Endothelial cell of umbilical vein (primary cell): ENCODE measurements around the gene TM9SF4. TPM values are rescaled to one million over a fixed set of nuclear protein-coding genes. Genes with fewer than 3 reads are reported as not detected.

Experiments used
- BruUV-seq: library from RNA; stranded (reverse); fragments of 400-500 nt; replicated peaks from 2 replicates; lab custom pipeline; 2021; lab: Mats Ljungman, UMichigan
- CTCF ChIA-PET: fragments of 300-600, 350-600 bp; sonication (Branson Sonifier 250); formaldehyde crosslinking; loops from one replicate; lab custom pipeline; 2021; ENCODE audit warnings: antibody characterized with exemption, inconsistent platforms; lab: Charles Lee
- POLR2A ChIA-PET: fragments of 300-600, 350-600 bp; sonication (Branson Sonifier 250); formaldehyde crosslinking; loops from one replicate; lab custom pipeline; 2021; ENCODE audit warnings: antibody characterized with exemption, inconsistent platforms; lab: Charles Lee
- DNase-seq: peaks from one replicate; pipeline ENCODE4 v3.0.0-alpha.2; 2011; ENCODE audit warnings: low read depth, low spot score
- FAIRE-seq: peaks from 2 replicates; lab custom pipeline; 2011; peaks lifted over from hg19 to GRCh38; lab: Jason Lieb, UNC
- H2AFZ ChIP-seq: 2 replicates; pipeline ENCODE4 v1.6.0; 2012; ENCODE audit warnings: low read depth, low read length, control low read depth, inconsistent platforms
- H3K27ac ChIP-seq: 2 replicates; pipeline ENCODE4 v1.5.1; 2011; ENCODE audit warnings: low read depth, mild to moderate bottlenecking, control low read depth, low read length, moderate library complexity; ENCODE audit not compliant: insufficient read depth
- H3K27me3 ChIP-seq, 2 experiments: 2 replicates each; pipeline versions ENCODE4 v1.6.0 to v1.6.1; 2011; ENCODE audit warnings: low read length in 2 of 2, mixed read lengths in 1 of 2; ENCODE audit not compliant: control insufficient read depth in 2 of 2, insufficient read depth in 2 of 2
- H3K36me3 ChIP-seq, 2 experiments: 2 replicates in 1 of 2; 3 replicates in 1 of 2; pipeline ENCODE4 v1.5.1; 2011; ENCODE audit warnings: low read length in 2 of 2, mild to moderate bottlenecking in 1 of 2, moderate library complexity in 1 of 2; ENCODE audit not compliant: control insufficient read depth in 2 of 2, insufficient read depth in 2 of 2; ENCODE audit errors: extremely low read depth in 1 of 2
- H3K4me1 ChIP-seq: 3 replicates; pipeline ENCODE4 v1.5.1; 2011; ENCODE audit warnings: mild to moderate bottlenecking, low read length; ENCODE audit not compliant: control insufficient read depth, insufficient read depth; ENCODE audit errors: extremely low read depth
- H3K4me2 ChIP-seq: 2 replicates; pipeline ENCODE4 v1.6.1; 2011; ENCODE audit warnings: low read length, control low read depth, mixed read lengths; ENCODE audit not compliant: insufficient read depth
- H3K4me3 ChIP-seq, 3 experiments: fragments of 200-600 bp in 1 of 3; sonication (generic), shearing (Covaris generic) in 1 of 3; replicated peaks in 1 of 3; 2 replicates each; pipeline ENCODE4 v1.5.1; 2011 to 2016; ENCODE audit warnings: control low read depth in 3 of 3, low read length in 3 of 3, mild to moderate bottlenecking in 2 of 3, inconsistent platforms in 1 of 3, low read depth in 1 of 3, moderate library complexity in 1 of 3; ENCODE audit not compliant: insufficient read depth in 1 of 3
- H3K79me2 ChIP-seq: 2 replicates; pipeline ENCODE4 v1.6.0; 2012; ENCODE audit warnings: low read length, inconsistent platforms; ENCODE audit not compliant: control insufficient read depth, insufficient read depth
- H3K9ac ChIP-seq: replicated peaks from 2 replicates; pipeline ENCODE3; 2011; ENCODE audit warnings: low read length, control low read depth; ENCODE audit not compliant: insufficient read depth; ENCODE audit errors: extremely low read depth
- H3K9me1 ChIP-seq: replicated peaks from 3 replicates; pipeline ENCODE4 v1.6.0; 2011; ENCODE audit warnings: mild to moderate bottlenecking, low read length; ENCODE audit not compliant: control insufficient read depth, insufficient read depth; ENCODE audit errors: extremely low read depth
- H3K9me3 ChIP-seq: replicated peaks from 2 replicates; pipeline ENCODE4 v1.5.1; 2012; ENCODE audit warnings: low read length, inconsistent platforms; ENCODE audit not compliant: control insufficient read depth, insufficient read depth
- H4K20me1 ChIP-seq: replicated peaks from 2 replicates; pipeline ENCODE3; 2011; ENCODE audit warnings: mild to moderate bottlenecking, low read length; ENCODE audit not compliant: control insufficient read depth, insufficient read depth; ENCODE audit errors: extremely low read depth
- CTCF ChIP-seq, 2 donors: IDR thresholded peaks; 1 replicate in 1 of 2; 2 replicates in 1 of 2; pipeline ENCODE4 v1.5.1; 2011; ENCODE audit warnings: low read length in 2 of 2, mild to moderate bottlenecking in 2 of 2, moderate library complexity in 2 of 2, control low read depth in 1 of 2, inconsistent platforms in 1 of 2, low read depth in 1 of 2; ENCODE audit not compliant: insufficient read depth in 1 of 2; ENCODE audit errors: extremely low read depth in 1 of 2
- FOS ChIP-seq: IDR thresholded peaks from 2 replicates; pipeline ENCODE4 v1.6.1; 2011; ENCODE audit warnings: mild to moderate bottlenecking, low read length, moderate library complexity, borderline replicate concordance; ENCODE audit not compliant: insufficient read depth
- JUN ChIP-seq: IDR thresholded peaks from 2 replicates; pipeline ENCODE4 v1.6.1; 2011; ENCODE audit warnings: borderline replicate concordance, low read depth; ENCODE audit not compliant: insufficient read length, insufficient read depth
- MAX ChIP-seq: IDR thresholded peaks from 2 replicates; pipeline ENCODE4 v1.6.1; 2011; ENCODE audit not compliant: insufficient read depth, insufficient read length
- MYC ChIP-seq: IDR thresholded peaks from one replicate; pipeline ENCODE4 v1.6.1; 2011; ENCODE audit warnings: mild to moderate bottlenecking, low read depth, low read length
- POLR2A ChIP-seq: IDR thresholded peaks from 2 replicates; pipeline ENCODE4 v1.6.1; 2012; ENCODE audit warnings: low read depth, mild to moderate bottlenecking, control low read depth, low read length
- dilution Hi-C: fragments of 300-500 bp; cut with MboI; formaldehyde crosslinking; loops from one replicate; pipeline ENCODE4 v1.15.0; 2019; ENCODE audit warnings: low sequenced_read_pairs; ENCODE audit not compliant: extremely low pct_ligation_motif_present
- intact Hi-C: fragments of 100-400 bp; cut with micrococcal nuclease; formaldehyde crosslinking; loops from one replicate; pipeline ENCODE4 v1.10.0; 2022
- polyA plus RNA-seq, 4 experiments: library from polyadenylated mRNA; depleted of rRNA in 3 of 4; stranded (reverse) in 3 of 4; unstranded in 1 of 4; fragments of >200 nt; gene quantifications; 2 replicates each; pipeline versions ENCODE4 v1.2.1 to v1.2.3, GENCODE V29; 2011 to 2012; ENCODE audit warnings: missing spikeins in 1 of 4
- total RNA-seq: library from RNA; stranded (reverse); gene quantifications from 2 replicates; pipeline ENCODE4 v1.2.3, GENCODE V29; 2021

TM9SF4 gene
- total and polyA plus RNA-seq, 2 donors (not counting 3 experiments of a cell fraction or from before 2014, with no cell fraction given) = 46.4 to 61.9 TPM

- Histone ChIP-seq H3K4me1 (no peaks in the 10 kb centered on the region), H3K4me2 (no peak overlapping the region), H3K79me2 (no peaks in the 10 kb centered on the region), H3K4me3 (no peak overlapping the region), H3K36me3 (peaks cover 10 to 70% of the 10 kb centered on the region in 2 experiments), H2AFZ (no peak overlapping the region), H4K20me1 (no peaks in the 10 kb centered on the region), H3K27me3 (no peaks in the 10 kb centered on the region), H3K9me1 (no peaks in the 10 kb centered on the region), H3K9me3 (no peaks in the 10 kb centered on the region), H3K9ac (no peak overlapping the region), H3K27ac (no peak overlapping the region)
- DNase-seq (no peak), FAIRE-seq (no peak)
- TF ChIP-seq FOS = no peak
- no peak for TF ChIP-seq MYC
- no peak for TF ChIP-seq CTCF (IDR thresholded peaks at IDR 0.05; ENCODE audit: extremely low read depth in 1 of 2, insufficient read depth in 1 of 2, low read depth in 1 of 2, low read length in 2 of 2)
- no peak for TF ChIP-seq MAX
- TF ChIP-seq JUN = no peak
- no peak for TF ChIP-seq POLR2A
- no TSS peak for BruUV-seq
- intact Hi-C loops = no loop called here
- POLR2A ChIA-PET = no interaction called here
- dilution Hi-C loops = no loop called here
- CTCF ChIA-PET = interaction anchor here (0.9 to 1.0 kb wide), 2 partner anchors 9 to 509 kb away, joined by 3 to 6 read pairs; no protein-coding TSS in a partner anchor
Measured at GRCh38 chr20:32142991-32143390, 33.5 kb downstream of the TM9SF4 start.
